Nephron (organoid): ENCODE measurements around the gene ITSN2.

ENCODE experiments used
- H3K27ac Mint-ChIP-seq, 3 experiments: 2 replicates each; pipeline ENCODE4 v1.8.0; 2020; ENCODE audit warnings: mixed read lengths in 3 of 3, mild to moderate bottlenecking in 2 of 3, moderate library complexity in 1 of 3
- H3K27me3 Mint-ChIP-seq: 2 replicates; pipeline ENCODE4 v1.8.0; 2021; ENCODE audit warnings: low read depth, mild to moderate bottlenecking, moderate library complexity, mixed read lengths
- H3K36me3 Mint-ChIP-seq: 2 replicates; pipeline ENCODE4 v1.8.0; 2020; ENCODE audit warnings: low read depth, mixed read lengths
- H3K4me1 Mint-ChIP-seq: 2 replicates; pipeline ENCODE4 v1.8.0; 2020; ENCODE audit warnings: mixed read lengths
- H3K4me3 Mint-ChIP-seq, 3 experiments: 2 replicates each; pipeline ENCODE4 v1.8.0; 2020; ENCODE audit warnings: mild to moderate bottlenecking in 3 of 3, mixed read lengths in 3 of 3, moderate library complexity in 2 of 3
- H3K9me3 Mint-ChIP-seq: 2 replicates; pipeline ENCODE4 v1.8.0; 2020; ENCODE audit warnings: mixed read lengths
- TF ChIP-seq, protein P1 (sequence below), 3 experiments: fragments of 200-600 bp; sonication (generic); IDR thresholded peaks; one replicate each; pipeline ENCODE4 v1.5.0; 2021; ENCODE audit warnings: antibody characterized with exemption in 3 of 3; ENCODE audit not compliant: unreplicated experiment in 3 of 3

Gene ITSN2

DNA sequence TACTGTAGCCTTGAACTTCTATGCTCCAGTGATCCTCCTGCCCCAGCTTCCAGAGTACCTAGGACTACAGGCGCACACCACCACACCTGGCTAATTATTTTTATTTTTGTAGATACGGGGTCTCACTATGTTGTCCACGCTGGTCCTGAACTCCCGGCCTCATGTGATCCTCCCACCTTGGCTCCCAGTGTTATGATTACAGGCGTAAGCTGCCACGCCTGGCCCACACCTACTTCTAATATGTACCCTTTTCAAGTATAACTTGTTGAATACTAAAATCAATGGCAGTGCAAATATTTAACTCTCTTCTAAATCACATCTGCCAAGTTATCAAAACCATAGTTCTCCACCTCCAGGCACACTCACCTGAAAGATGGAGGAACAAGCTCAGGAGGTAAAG lies 58.7 kb downstream of the ITSN2 start:
- Mint-ChIP-seq H3K9me3 (no peaks in the 10 kb centered on the region), H3K27me3 (no peaks in the 10 kb centered on the region), H3K36me3 (peaks cover 48% of the 10 kb centered on the region), H3K27ac (no peak overlapping the region), H3K4me3 (no peak overlapping the region), H3K4me1 (peaks cover 19% of the 10 kb centered on the region)
- TF ChIP-seq, protein P1, sequence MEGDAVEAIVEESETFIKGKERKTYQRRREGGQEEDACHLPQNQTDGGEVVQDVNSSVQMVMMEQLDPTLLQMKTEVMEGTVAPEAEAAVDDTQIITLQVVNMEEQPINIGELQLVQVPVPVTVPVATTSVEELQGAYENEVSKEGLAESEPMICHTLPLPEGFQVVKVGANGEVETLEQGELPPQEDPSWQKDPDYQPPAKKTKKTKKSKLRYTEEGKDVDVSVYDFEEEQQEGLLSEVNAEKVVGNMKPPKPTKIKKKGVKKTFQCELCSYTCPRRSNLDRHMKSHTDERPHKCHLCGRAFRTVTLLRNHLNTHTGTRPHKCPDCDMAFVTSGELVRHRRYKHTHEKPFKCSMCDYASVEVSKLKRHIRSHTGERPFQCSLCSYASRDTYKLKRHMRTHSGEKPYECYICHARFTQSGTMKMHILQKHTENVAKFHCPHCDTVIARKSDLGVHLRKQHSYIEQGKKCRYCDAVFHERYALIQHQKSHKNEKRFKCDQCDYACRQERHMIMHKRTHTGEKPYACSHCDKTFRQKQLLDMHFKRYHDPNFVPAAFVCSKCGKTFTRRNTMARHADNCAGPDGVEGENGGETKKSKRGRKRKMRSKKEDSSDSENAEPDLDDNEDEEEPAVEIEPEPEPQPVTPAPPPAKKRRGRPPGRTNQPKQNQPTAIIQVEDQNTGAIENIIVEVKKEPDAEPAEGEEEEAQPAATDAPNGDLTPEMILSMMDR (IDR thresholded peaks at IDR 0.05; ENCODE audit: unreplicated experiment in 3 of 3) = no peak

DNA sequence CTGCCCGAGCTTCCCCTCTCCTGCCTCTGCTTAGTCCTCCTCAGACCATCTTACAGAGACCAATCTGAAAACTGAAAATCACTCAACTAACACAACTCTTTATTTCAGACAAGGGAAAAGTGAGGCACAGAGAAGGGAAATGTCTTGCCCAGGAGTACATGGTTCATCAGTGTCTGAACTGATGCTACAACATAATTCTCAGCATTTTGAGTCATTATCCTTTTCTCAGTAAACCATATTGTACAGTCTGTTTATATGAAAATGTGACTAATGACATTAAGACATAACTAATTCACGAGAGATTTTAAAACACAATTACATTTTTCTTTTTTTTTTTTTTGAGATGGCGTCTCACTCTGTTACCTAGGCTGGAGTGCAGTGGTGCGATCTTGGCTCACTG lies 62.7 kb downstream of the ITSN2 start:
- Mint-ChIP-seq H3K4me3 (no peak overlapping the region), H3K4me1 (no peaks in the 10 kb centered on the region), H3K36me3 (peaks cover 74% of the 10 kb centered on the region), H3K27ac (no peak overlapping the region), H3K27me3 (no peaks in the 10 kb centered on the region), H3K9me3 (no peaks in the 10 kb centered on the region)
- TF ChIP-seq, protein P1 (IDR thresholded peaks at IDR 0.05; ENCODE audit: unreplicated experiment in 3 of 3) = no peak

DNA sequence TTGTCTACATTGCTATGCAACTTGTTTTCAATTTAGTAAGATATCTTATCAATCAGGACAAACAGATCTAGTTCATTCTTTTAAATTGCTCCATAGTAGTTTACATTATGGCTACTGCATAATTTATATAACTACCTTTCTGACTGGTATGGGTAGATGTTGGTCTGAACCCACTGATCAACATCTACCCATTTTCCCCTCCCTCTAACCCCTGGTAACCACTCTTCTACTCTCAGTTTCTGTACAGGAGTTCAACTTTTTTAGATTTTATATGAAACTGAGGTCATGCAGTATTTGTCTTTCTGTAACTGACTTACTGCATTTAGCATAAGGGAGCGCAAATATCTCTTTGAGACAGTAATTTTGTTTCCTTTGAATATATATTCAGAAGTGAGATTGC lies 73.2 kb downstream of the ITSN2 start:
- H3K27me3 Mint-ChIP-seq = no peaks in the 10 kb centered on the region

DNA sequence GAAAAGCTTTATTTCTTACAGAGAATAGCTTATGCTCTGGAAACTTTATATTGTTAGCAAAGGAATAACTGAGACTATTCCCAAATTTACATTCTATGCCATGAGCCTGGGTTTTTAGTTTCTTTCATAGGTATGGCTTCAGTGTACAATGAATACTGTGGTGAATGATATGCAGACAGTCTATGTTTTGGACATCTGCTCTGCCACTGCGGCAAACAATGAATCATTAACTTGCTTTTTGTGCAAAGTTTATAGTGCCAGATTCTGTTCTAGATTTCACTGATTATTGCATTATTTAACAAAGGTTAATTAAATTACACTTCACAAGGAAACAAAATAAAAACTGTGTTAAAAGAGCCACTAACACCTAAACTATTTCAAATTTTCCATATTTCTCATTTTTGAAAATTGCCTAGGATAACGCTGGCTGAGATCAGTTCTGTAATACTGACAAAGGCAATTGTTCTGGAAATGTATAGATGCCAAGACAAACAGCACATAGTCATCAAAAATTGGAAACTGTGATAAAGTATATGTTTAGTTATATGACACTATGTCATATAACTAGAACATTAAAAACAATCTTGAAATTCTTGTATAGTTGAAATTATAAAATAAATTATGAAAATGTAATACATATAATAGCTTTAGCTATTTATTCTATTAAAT lies 74.7 kb downstream of the ITSN2 start:
- Mint-ChIP-seq H3K4me1 (no peaks in the 10 kb centered on the region), H3K27ac (no peak overlapping the region), H3K4me3 (no peak overlapping the region), H3K9me3 (no peaks in the 10 kb centered on the region), H3K36me3 (peaks cover 29% of the 10 kb centered on the region), H3K27me3 (no peaks in the 10 kb centered on the region)
- TF ChIP-seq, protein P1 (IDR thresholded peaks at IDR 0.05; ENCODE audit: unreplicated experiment in 3 of 3) = no peak

More for the DNA sequence above, 73.2 kb downstream of the ITSN2 start:
- TF ChIP-seq, protein P1 (IDR thresholded peaks at IDR 0.05; ENCODE audit: unreplicated experiment in 3 of 3) = no peak
- no peak overlapping the region for H3K27ac Mint-ChIP-seq
- no peak overlapping the region for H3K4me3 Mint-ChIP-seq
- H3K9me3 Mint-ChIP-seq = no peaks in the 10 kb centered on the region
- H3K4me1 Mint-ChIP-seq = no peaks in the 10 kb centered on the region
- H3K36me3 Mint-ChIP-seq = peaks cover 32% of the 10 kb centered on the region

DNA sequence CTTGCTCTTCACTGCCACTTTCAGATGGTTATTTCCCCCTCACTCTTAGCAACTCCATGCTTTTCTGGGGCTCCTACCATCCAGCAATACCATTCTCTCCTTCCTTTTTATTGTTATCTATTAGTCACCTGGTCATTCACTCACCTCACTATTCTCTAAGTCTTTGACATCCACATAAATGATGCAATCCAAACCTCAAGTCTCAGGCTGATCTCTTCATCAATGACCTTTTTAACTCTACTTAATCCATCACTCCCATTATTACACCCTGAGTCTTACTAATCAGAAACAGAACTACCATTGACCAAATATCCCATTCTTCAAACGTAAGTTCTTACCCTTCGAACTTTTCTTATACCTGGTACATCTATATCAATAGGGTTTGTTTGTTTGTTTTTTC lies 79.7 kb downstream of the ITSN2 start:
- Mint-ChIP-seq H3K4me1 (no peaks in the 10 kb centered on the region), H3K4me3 (no peak overlapping the region), H3K9me3 (no peaks in the 10 kb centered on the region), H3K27ac (no peak overlapping the region), H3K27me3 (no peaks in the 10 kb centered on the region), H3K36me3 (peaks cover 5% of the 10 kb centered on the region)
- TF ChIP-seq, protein P1 (IDR thresholded peaks at IDR 0.05; ENCODE audit: unreplicated experiment in 3 of 3) = no peak

DNA sequence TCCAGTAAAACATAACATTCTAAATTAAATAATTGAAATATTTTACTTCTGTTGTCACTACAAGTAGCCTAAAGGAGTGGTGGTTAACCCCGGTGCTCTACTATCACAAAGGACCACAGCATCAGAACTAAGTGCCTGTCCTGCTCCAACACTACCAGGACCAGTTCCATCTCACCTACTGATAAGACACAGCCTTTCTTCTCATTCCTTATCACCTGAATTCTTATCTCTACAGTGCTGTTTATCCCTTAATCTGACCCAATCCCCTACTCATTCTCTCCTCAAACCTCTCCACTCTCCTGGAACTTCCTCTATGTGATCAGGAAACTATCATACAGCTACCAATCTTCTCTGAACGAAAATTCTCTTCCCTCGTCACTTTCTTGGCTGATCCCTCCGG lies 80.2 kb downstream of the ITSN2 start:
- peaks cover 5% of the 10 kb centered on the region for H3K36me3 Mint-ChIP-seq
- TF ChIP-seq, protein P1 (IDR thresholded peaks at IDR 0.05; ENCODE audit: unreplicated experiment in 3 of 3) = no peak
- H3K9me3 Mint-ChIP-seq = no peaks in the 10 kb centered on the region
- no peak overlapping the region for H3K27ac Mint-ChIP-seq
- no peaks in the 10 kb centered on the region for H3K4me1 Mint-ChIP-seq
- H3K4me3 Mint-ChIP-seq = no peak overlapping the region
- H3K27me3 Mint-ChIP-seq = no peaks in the 10 kb centered on the region
